Measurements from ENCODE around the gene ASCL5. TPM values are rescaled to one million over a fixed set of nuclear protein-coding genes. Genes with fewer than 3 reads are reported as not detected.
A peak's percentile ranks its signal among the peaks of the same experiment; 100 is the strongest.

Gene ASCL5
- total and polyA plus RNA-seq, 9 of the 15 experiments (the other 6 are each of a cell fraction or from before 2014, with no cell fraction given) = 0.09 TPM; not detected in 8

DNA sequence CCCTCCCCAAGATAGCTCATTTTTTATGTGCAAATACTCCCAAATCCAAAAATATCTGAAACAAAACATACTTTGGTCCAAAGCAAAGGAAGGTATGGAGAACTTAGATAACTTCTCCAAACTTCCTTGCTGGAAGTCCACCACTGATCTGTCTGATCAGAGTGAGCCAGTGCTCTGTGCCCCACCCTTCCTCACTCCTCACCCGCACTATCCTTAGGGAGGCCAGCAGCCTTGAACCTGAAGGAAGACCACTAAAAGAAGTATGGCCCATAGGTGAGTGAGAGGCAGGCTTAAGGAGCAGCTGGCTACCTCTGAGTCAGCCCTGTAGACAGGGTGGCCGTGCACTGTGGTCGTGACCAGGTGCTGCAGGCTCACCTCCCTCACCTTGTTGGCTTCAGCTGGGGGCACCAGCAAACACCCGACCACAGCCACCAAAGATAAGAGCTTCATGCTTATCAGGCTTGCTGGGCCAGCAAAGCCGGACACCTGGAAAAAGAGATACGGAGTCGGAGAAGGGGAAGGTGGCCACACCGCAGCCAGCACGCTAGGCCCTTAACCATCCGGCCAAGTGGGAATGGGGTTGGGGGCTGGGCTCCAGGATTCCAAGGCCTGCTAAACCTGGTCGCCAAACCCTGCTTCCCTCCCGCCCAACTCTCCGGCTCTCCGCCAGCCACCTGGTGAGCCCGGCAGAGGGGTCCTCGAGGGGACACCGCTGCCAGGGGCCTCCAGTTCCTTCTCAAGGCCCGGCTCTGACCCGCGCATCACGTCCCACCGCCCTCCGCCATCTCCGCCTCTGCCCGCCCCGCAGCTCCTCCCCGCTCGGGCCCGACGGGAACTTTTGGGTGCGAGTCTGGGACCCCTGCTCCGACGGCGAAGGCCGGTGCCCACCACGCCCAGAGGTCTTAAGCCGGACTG is 26.7 kb upstream of the ASCL5 start (continued):
- TF ChIP-seq CBX8 (IDR thresholded peaks at IDR 0.05; ENCODE audit: borderline replicate concordance, extremely low read depth, low read depth, low read length, poor library complexity, severe bottlenecking) (no peak), ZNF239 (CRISPR knock-in tag; IDR thresholded peaks at IDR 0.05) (no peak), ILK (tag; IDR thresholded peaks at IDR 0.05; ENCODE audit: borderline replicate concordance, low read depth) (no peak), DIDO1 (tag; IDR thresholded peaks at IDR 0.05; ENCODE audit: low read depth) (no peak), ZNF668 (CRISPR knock-in tag; IDR thresholded peaks at IDR 0.05) (no peak), HMG20A (CRISPR knock-in tag; conservative IDR thresholded peaks at IDR 0.05) (no peak), ARID1B (IDR thresholded peaks at IDR 0.05) (peak; percentile 98), SMARCE1 (IDR thresholded peaks at IDR 0.05) (peak; percentile 94), NUFIP1 (IDR thresholded peaks at IDR 0.05; ENCODE audit: partially characterized antibody) (no peak), NFIC (IDR thresholded peaks at IDR 0.05) (peak; percentile 85), ZNF274 (IDR thresholded peaks at IDR 0.05; ENCODE audit: borderline replicate concordance, low read depth, low read length) (no peak), HNRNPLL (IDR thresholded peaks at IDR 0.05; ENCODE audit: low read depth, low read length, poor library complexity, severe bottlenecking) (no peak), PPARD (CRISPR knock-in tag; IDR thresholded peaks at IDR 0.05) (no peak), FIP1L1 (IDR thresholded peaks at IDR 0.05; ENCODE audit: low read depth, low read length, poor library complexity, severe bottlenecking) (no peak)
- TF ChIP-seq, protein P1, sequence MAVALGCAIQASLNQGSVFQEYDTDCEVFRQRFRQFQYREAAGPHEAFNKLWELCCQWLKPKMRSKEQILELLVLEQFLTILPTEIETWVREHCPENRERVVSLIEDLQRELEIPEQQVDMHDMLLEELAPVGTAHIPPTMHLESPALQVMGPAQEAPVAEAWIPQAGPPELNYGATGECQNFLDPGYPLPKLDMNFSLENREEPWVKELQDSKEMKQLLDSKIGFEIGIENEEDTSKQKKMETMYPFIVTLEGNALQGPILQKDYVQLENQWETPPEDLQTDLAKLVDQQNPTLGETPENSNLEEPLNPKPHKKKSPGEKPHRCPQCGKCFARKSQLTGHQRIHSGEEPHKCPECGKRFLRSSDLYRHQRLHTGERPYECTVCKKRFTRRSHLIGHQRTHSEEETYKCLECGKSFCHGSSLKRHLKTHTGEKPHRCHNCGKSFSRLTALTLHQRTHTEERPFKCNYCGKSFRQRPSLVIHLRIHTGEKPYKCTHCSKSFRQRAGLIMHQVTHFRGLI (CRISPR knock-in tag; IDR thresholded peaks at IDR 0.05) = no peak
- TF ChIP-seq, protein P2, sequence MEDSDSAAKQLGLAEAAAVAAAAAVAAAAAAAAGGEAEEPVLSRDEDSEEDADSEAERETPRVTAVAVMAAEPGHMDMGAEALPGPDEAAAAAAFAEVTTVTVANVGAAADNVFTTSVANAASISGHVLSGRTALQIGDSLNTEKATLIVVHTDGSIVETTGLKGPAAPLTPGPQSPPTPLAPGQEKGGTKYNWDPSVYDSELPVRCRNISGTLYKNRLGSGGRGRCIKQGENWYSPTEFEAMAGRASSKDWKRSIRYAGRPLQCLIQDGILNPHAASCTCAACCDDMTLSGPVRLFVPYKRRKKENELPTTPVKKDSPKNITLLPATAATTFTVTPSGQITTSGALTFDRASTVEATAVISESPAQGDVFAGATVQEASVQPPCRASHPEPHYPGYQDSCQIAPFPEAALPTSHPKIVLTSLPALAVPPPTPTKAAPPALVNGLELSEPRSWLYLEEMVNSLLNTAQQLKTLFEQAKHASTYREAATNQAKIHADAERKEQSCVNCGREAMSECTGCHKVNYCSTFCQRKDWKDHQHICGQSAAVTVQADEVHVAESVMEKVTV (CRISPR knock-in tag; IDR thresholded peaks at IDR 0.05) = no peak
- TF ChIP-seq, protein P3, sequence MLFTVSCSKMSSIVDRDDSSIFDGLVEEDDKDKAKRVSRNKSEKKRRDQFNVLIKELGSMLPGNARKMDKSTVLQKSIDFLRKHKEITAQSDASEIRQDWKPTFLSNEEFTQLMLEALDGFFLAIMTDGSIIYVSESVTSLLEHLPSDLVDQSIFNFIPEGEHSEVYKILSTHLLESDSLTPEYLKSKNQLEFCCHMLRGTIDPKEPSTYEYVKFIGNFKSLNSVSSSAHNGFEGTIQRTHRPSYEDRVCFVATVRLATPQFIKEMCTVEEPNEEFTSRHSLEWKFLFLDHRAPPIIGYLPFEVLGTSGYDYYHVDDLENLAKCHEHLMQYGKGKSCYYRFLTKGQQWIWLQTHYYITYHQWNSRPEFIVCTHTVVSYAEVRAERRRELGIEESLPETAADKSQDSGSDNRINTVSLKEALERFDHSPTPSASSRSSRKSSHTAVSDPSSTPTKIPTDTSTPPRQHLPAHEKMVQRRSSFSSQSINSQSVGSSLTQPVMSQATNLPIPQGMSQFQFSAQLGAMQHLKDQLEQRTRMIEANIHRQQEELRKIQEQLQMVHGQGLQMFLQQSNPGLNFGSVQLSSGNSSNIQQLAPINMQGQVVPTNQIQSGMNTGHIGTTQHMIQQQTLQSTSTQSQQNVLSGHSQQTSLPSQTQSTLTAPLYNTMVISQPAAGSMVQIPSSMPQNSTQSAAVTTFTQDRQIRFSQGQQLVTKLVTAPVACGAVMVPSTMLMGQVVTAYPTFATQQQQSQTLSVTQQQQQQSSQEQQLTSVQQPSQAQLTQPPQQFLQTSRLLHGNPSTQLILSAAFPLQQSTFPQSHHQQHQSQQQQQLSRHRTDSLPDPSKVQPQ (CRISPR knock-in tag; IDR thresholded peaks at IDR 0.05; ENCODE audit: borderline replicate concordance) = no peak

All from K562 (cell line).